Body of pancreas (tissue), 4 donors: ENCODE results near the gene OSCP1. TPM values are rescaled to one million over a fixed set of nuclear protein-coding genes. Genes with fewer than 3 reads are reported as not detected.
A peak's percentile ranks its signal among the peaks of the same experiment; 100 is the strongest.

Source experiments
- ATAC-seq: fragments of 150-250 bp; one replicate; pipeline ENCODE4 v1.9.1; 2016
- DNase-seq, 4 donors: peaks; one replicate each; pipeline ENCODE4 v3.0.0-alpha.2; 2019
- H3K27ac ChIP-seq, 4 donors: fragments of 200-600 bp; sonication (generic); 1 replicate in 3 of 4; 2 replicates in 1 of 4; pipeline versions ENCODE4 v1.5.1 to v1.6.1; 2016 to 2019; ENCODE audit warnings: mild to moderate bottlenecking in 1 of 4, mixed read lengths in 1 of 4, moderate library complexity in 1 of 4
- H3K27me3 ChIP-seq, 2 donors: fragments of 200-600 bp; sonication (generic); one replicate each; pipeline ENCODE4 v1.6.0; 2016; ENCODE audit warnings: mild to moderate bottlenecking in 1 of 2
- H3K36me3 ChIP-seq, 2 donors: fragments of 200-600 bp; sonication (generic); replicated peaks in 1 of 2; 2 replicates each; pipeline ENCODE4 v1.5.1; 2016; ENCODE audit warnings: low read depth in 2 of 2; ENCODE audit not compliant: insufficient read depth in 1 of 2
- H3K4me1 ChIP-seq: fragments of 200-600 bp; sonication (generic); one replicate; pipeline ENCODE4 v1.6.0; 2016
- H3K4me3 ChIP-seq, 2 donors: fragments of 200-600 bp; sonication (generic); 1 replicate in 1 of 2; 2 replicates in 1 of 2; pipeline ENCODE4 v1.5.1; 2016 to 2019
- H3K9me3 ChIP-seq, 3 donors: fragments of 200-600 bp; sonication (generic); 1 replicate in 2 of 3; 2 replicates in 1 of 3; pipeline ENCODE4 v1.5.1; 2016
- POLR2A ChIP-seq, 3 donors: fragments of 450-650 bp; IDR thresholded peaks; one replicate each; pipeline ENCODE4 v1.6.1; 2016; ENCODE audit warnings: antibody characterized with exemption in 3 of 3, mild to moderate bottlenecking in 2 of 3
- WGBS, 2 donors: methylation state at CpG; one replicate each; pipeline ENCODE4 v1.1.5; 2017; 5-methylcytosine and 5-hydroxymethylcytosine counted together
- intact Hi-C: fragments of 100-400 bp; cut with DNase I; formaldehyde crosslinking; loops from one replicate; pipeline ENCODE4 v1.15.1; 2023
- total RNA-seq, 2 donors: library from RNA; depleted of rRNA; stranded (reverse); fragments of >200 nt; gene quantifications; one replicate each; pipeline ENCODE4 v1.1.0, GENCODE V29; 2016
- TF ChIP-seq, protein P1 (sequence below), 7 experiments: fragments of 450-650 bp in 4 of 7; fragments of 200-600 bp in 3 of 7; sonication (generic) in 3 of 7; IDR thresholded peaks; one replicate each; pipeline ENCODE4 v1.5.1; 2016 to 2019; ENCODE audit warnings: antibody characterized with exemption in 7 of 7

Gene OSCP1
- total RNA-seq, 2 donors from 2014 or later: 2.0 to 3.9 TPM

DNA sequence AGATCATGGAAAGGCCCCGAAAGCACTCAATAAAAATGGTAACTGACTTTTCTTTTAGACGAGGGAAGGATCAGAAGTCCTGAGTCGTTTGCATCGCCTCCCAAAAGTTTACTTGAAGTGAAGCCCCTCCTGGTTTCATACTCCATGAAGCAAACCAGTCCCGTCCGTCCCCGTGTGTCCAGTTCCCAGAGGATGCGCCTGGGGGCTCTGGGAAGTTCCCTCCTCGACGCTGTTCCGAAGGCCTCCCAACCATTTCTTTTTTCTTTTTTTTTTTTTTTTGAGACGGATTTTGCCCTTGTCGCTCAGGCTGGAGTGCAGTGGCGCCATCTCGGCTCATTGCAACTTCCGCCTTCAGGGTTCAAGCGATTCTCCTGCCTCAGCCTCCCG lies 661 bp upstream of the OSCP1 start:
- H3K4me1 ChIP-seq: peaks cover 14% of the 10 kb centered on the region
- DNase-seq (no peak), ATAC-seq (no peak)
- H3K4me3 ChIP-seq: peak overlapping the region; percentile 32 to 58
- intact Hi-C loops: no loop called here
- peak overlapping the region; percentile 89 to 96 (median 91) for H3K27ac ChIP-seq
- H3K36me3 ChIP-seq: peaks cover 0 to 5% of the 10 kb centered on the region in 2 donors
- H3K9me3 ChIP-seq: no peaks in the 10 kb centered on the region
- 34% methylated on average over 17 to 18 of the region's 18 CpGs for WGBS, 2 donors
- no peaks in the 10 kb centered on the region for H3K27me3 ChIP-seq
- TF ChIP-seq, protein P1, sequence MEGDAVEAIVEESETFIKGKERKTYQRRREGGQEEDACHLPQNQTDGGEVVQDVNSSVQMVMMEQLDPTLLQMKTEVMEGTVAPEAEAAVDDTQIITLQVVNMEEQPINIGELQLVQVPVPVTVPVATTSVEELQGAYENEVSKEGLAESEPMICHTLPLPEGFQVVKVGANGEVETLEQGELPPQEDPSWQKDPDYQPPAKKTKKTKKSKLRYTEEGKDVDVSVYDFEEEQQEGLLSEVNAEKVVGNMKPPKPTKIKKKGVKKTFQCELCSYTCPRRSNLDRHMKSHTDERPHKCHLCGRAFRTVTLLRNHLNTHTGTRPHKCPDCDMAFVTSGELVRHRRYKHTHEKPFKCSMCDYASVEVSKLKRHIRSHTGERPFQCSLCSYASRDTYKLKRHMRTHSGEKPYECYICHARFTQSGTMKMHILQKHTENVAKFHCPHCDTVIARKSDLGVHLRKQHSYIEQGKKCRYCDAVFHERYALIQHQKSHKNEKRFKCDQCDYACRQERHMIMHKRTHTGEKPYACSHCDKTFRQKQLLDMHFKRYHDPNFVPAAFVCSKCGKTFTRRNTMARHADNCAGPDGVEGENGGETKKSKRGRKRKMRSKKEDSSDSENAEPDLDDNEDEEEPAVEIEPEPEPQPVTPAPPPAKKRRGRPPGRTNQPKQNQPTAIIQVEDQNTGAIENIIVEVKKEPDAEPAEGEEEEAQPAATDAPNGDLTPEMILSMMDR (IDR thresholded peaks at IDR 0.05): no peak
- TF ChIP-seq POLR2A (IDR thresholded peaks at IDR 0.05): no peak

DNA sequence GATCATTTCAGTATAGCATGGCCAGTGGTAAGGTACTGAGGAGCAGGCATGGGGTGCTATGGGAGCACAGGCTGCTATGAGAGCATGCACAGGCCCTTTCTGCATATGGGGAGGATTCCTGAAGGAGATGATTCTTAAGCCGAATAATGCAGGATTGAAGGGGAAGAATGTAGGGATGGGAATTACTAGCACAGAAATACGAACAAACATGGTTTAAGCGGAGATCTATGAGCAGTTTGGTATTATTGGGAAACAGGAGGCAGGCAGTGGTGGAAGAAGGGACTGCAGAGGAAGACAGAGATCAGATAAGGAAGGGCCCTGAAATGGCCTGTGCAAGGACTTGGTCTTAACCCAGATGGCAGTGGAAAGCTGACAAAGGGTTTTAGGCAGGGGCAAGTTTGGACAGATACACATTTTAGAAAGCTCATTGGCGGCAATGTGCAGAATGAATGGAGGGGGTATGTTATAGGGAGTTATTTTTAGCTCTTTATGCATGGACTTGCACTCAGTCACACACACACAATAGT lies 1.7 kb downstream of the OSCP1 start:
- Histone ChIP-seq H3K9me3 (no peaks in the 10 kb centered on the region), H3K27me3 (no peaks in the 10 kb centered on the region), H3K4me3 (no peak overlapping the region), H3K36me3 (no peaks in the 10 kb centered on the region), H3K27ac (no peak overlapping the region), H3K4me1 (peaks cover 14% of the 10 kb centered on the region)
- no peak for TF ChIP-seq POLR2A (IDR thresholded peaks at IDR 0.05)
- TF ChIP-seq, protein P1 (IDR thresholded peaks at IDR 0.05): no peak
- intact Hi-C loops: no loop called here
- no peak for DNase-seq
- ATAC-seq: no peak
- 90 to 92% methylated on average over 4 of the region's 4 CpGs for WGBS, 2 donors

DNA sequence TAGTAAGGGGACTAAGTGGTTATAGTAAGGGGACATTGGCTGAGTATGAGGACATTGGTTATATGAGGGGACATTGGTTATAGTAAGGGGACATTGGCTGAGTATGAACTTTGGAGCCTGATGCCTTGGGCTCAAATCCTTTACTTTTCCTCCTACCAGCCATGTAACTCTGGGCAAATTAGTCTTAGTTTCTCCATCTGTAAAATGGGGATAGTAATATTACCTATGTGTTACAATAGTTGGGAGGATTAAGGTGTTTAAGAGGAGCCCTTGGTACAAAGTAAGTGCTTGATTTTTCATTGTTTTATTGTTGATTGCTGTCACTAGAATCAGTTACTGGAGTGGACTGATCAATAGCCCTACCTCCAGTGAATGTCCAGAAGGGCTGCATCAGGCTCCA lies 2.8 kb downstream of the OSCP1 start:
- H3K4me3 ChIP-seq: no peak overlapping the region
- H3K9me3 ChIP-seq: no peaks in the 10 kb centered on the region
- H3K36me3 ChIP-seq: no peaks in the 10 kb centered on the region
- intact Hi-C loops: no loop called here
- H3K27ac ChIP-seq: no peak overlapping the region
- DNase-seq (no peak), ATAC-seq (no peak)
- H3K4me1 ChIP-seq: peaks cover 14% of the 10 kb centered on the region
- H3K27me3 ChIP-seq: no peaks in the 10 kb centered on the region
- TF ChIP-seq, protein P1 (IDR thresholded peaks at IDR 0.05): no peak
- TF ChIP-seq POLR2A (IDR thresholded peaks at IDR 0.05): no peak

DNA sequence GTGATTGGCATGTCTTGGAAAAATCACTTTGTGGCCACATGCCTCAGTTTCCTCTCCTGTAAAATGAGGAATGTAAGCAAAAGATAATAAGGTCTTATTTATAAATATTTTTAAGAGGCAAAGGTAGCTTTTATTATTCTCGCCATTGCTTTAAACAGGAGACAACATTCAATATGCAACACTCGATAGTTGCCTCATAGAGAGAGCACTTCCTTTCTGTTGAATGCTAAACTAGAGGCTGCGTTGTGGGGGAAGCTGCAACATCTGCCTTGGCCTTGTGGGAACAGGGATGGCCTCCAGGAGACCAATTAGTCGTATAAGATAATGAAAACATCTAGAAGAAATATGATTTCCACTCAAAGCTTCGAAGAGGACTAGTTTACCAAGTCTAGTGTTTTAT lies 3.5 kb downstream of the OSCP1 start:
- no peaks in the 10 kb centered on the region for H3K9me3 ChIP-seq
- WGBS, 2 donors: 51 to 57% methylated on average over 5 of the region's 5 CpGs
- no peaks in the 10 kb centered on the region for H3K36me3 ChIP-seq
- ATAC-seq: no peak
- no peak overlapping the region for H3K27ac ChIP-seq
- H3K27me3 ChIP-seq: no peaks in the 10 kb centered on the region
- peaks cover 14% of the 10 kb centered on the region for H3K4me1 ChIP-seq
- no peak for TF ChIP-seq POLR2A (IDR thresholded peaks at IDR 0.05)
- TF ChIP-seq, protein P1 (IDR thresholded peaks at IDR 0.05): no peak
- DNase-seq: no peak
- intact Hi-C loops: no loop called here
- no peak overlapping the region for H3K4me3 ChIP-seq

DNA sequence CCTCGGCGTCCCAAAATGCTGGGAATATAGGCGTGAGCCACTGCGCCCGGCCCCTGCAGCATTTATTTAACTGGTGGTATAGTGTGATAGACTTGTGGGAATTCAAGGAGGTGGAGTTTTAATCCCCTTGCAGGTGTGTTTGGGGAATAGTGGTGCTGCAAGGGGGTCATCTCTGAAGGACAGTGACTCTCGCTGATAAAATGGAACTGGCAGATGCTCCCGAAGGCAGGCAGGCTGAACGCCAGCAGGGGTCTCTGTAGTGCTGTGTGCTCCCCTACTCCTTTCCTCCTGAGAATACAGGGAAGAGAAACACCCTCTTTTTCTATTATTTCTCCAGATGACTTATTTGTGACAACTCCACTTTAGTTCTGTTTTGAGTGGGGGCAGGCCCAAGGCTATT lies 4.0 kb downstream of the OSCP1 start:
- no peak for TF ChIP-seq POLR2A (IDR thresholded peaks at IDR 0.05)
- TF ChIP-seq, protein P1 (IDR thresholded peaks at IDR 0.05): peak in 1 of 7 experiments; percentile 4
- Histone ChIP-seq H3K9me3 (no peaks in the 10 kb centered on the region), H3K36me3 (no peaks in the 10 kb centered on the region), H3K4me1 (peaks cover 13% of the 10 kb centered on the region), H3K4me3 (no peak overlapping the region), H3K27me3 (no peaks in the 10 kb centered on the region), H3K27ac (no peak overlapping the region)
- no peak for ATAC-seq
- 70 to 81% methylated on average over 8 of the region's 8 CpGs for WGBS, 2 donors
- DNase-seq: peak in 1 of 4 donors; percentile 10
- intact Hi-C loops: no loop called here
